ENCODE data around the gene MYO3B.
"Not testable (repeated sequence)": the region's sequence is repeated elsewhere in the genome, so short reads cannot be mapped to it uniquely, and the experiment has no call there.

Gene MYO3B

GRCh38 chr2:170254293-170254732, 76.4 kb downstream of the MYO3B start:
- no peak overlapping the region for H3K27ac Mint-ChIP-seq
- no peak overlapping the region for H3K4me3 Mint-ChIP-seq
- H3K27me3 Mint-ChIP-seq: peaks cover 49 to 50% of the 10 kb centered on the region in 2 donors
- H3K36me3 Mint-ChIP-seq (ENCODE audit: insufficient read depth): no peaks in the 10 kb centered on the region
- H3K9me3 Mint-ChIP-seq: no peaks in the 10 kb centered on the region
- DNase-seq: no peak
- H3K4me1 Mint-ChIP-seq (ENCODE audit: low read depth in 2 of 2): no peaks in the 10 kb centered on the region
- no peak for ATAC-seq (replicated peaks)

GRCh38 chr2:170255137-170255536, 77.2 kb downstream of the MYO3B start:
- H3K36me3 Mint-ChIP-seq (ENCODE audit: insufficient read depth): no peaks in the 10 kb centered on the region
- DNase-seq (no peak), ATAC-seq (replicated peaks) (no peak)
- peaks cover 0 to 2% of the 10 kb centered on the region in 2 donors for H3K9me3 Mint-ChIP-seq
- H3K4me3 Mint-ChIP-seq: no peak overlapping the region
- no peaks in the 10 kb centered on the region for H3K4me1 Mint-ChIP-seq (ENCODE audit: low read depth in 2 of 2)
- peaks cover 43 to 49% of the 10 kb centered on the region in 2 donors for H3K27me3 Mint-ChIP-seq
- H3K27ac Mint-ChIP-seq: no peak overlapping the region

- Mint-ChIP-seq H3K27ac (no peak overlapping the region), H3K27me3 (peaks cover 40 to 43% of the 10 kb centered on the region in 2 donors), H3K4me3 (no peak overlapping the region), H3K9me3 (peaks cover 0 to 7% of the 10 kb centered on the region in 2 donors), H3K36me3 (ENCODE audit: insufficient read depth) (no peaks in the 10 kb centered on the region), H3K4me1 (ENCODE audit: low read depth in 2 of 2) (no peaks in the 10 kb centered on the region)
- ATAC-seq (replicated peaks) (no peak), DNase-seq (no peak)
Observed at GRCh38 chr2:170255971-170256370, 78.0 kb downstream of the MYO3B start.

DNA sequence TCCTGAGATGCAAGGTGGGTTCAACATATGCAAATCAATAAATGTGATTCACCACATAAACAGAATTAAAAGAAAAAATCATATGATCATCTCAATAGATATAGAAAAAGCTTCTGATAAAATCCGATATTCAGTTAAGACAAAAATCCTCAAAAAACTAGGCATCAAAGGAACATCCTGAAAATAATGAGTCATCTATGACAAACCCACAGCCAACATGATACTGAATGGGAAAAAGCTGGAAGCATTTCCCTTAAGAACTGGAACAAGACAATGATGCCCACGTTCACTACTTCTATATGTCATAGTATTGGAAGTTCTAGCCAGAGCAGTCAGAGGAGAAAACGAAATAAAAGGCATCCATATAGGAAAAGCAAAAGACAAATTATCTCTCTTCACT, 80.4 kb downstream of the MYO3B start:
- ATAC-seq (replicated peaks) (no peak), DNase-seq (no peak)
- H3K4me1 Mint-ChIP-seq (ENCODE audit: low read depth in 2 of 2): no peaks in the 10 kb centered on the region
- H3K36me3 Mint-ChIP-seq (ENCODE audit: insufficient read depth): no peaks in the 10 kb centered on the region
- no peak overlapping the region for H3K4me3 Mint-ChIP-seq
- H3K9me3 Mint-ChIP-seq: peaks cover 2 to 14% of the 10 kb centered on the region in 2 donors
- no peak overlapping the region for H3K27ac Mint-ChIP-seq
- peaks cover 25 to 29% of the 10 kb centered on the region in 2 donors for H3K27me3 Mint-ChIP-seq

DNA sequence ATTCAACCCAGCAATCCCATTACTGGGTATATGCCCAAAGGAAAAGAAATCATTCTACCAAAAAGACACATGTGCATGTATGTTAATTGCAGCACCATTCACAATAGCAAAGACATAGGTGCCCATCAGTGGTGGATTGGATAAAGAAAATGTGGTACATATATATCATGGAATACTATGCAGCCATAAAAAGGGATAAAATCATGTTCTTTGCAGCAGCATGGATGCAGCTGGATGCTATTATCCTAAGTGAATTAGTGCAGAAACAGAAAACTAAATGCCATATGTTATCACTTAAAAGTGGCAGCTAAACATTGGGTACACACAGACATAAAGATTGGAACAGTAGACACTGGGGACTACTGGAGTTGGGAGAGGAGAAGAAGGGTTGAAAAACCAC, 82.2 kb downstream of the MYO3B start:
- no peak for ATAC-seq (replicated peaks)
- Mint-ChIP-seq H3K4me3 (no peak overlapping the region), H3K9me3 (peaks cover 2 to 14% of the 10 kb centered on the region in 2 donors), H3K27ac (no peak overlapping the region), H3K36me3 (ENCODE audit: insufficient read depth) (no peaks in the 10 kb centered on the region), H3K4me1 (ENCODE audit: low read depth in 2 of 2) (no peaks in the 10 kb centered on the region), H3K27me3 (peaks cover 7 to 16% of the 10 kb centered on the region in 2 donors)
- no peak for DNase-seq

GRCh38 chr2:170261566-170261965, 83.6 kb downstream of the MYO3B start:
- no peak overlapping the region for H3K4me3 Mint-ChIP-seq
- DNase-seq (no peak), ATAC-seq (replicated peaks) (no peak)
- no peaks in the 10 kb centered on the region for H3K36me3 Mint-ChIP-seq (ENCODE audit: insufficient read depth)
- H3K4me1 Mint-ChIP-seq (ENCODE audit: low read depth in 2 of 2): no peaks in the 10 kb centered on the region
- peaks cover 2 to 14% of the 10 kb centered on the region in 2 donors for H3K9me3 Mint-ChIP-seq
- H3K27me3 Mint-ChIP-seq: peaks cover 0 to 2% of the 10 kb centered on the region in 2 donors
- no peak overlapping the region for H3K27ac Mint-ChIP-seq

GRCh38 chr2:170262343-170262742, 84.4 kb downstream of the MYO3B start:
- H3K27ac Mint-ChIP-seq: no peak overlapping the region
- DNase-seq (no peak), ATAC-seq (replicated peaks) (no peak)
- no peak overlapping the region for H3K4me3 Mint-ChIP-seq
- no peaks in the 10 kb centered on the region for H3K36me3 Mint-ChIP-seq (ENCODE audit: insufficient read depth)
- H3K9me3 Mint-ChIP-seq: peaks cover 2 to 14% of the 10 kb centered on the region in 2 donors
- H3K27me3 Mint-ChIP-seq: no peaks in the 10 kb centered on the region
- H3K4me1 Mint-ChIP-seq (ENCODE audit: low read depth in 2 of 2): no peaks in the 10 kb centered on the region

- no peak for DNase-seq
- Mint-ChIP-seq H3K27me3 (peaks cover 0 to 5% of the 10 kb centered on the region in 2 donors), H3K36me3 (ENCODE audit: insufficient read depth) (no peaks in the 10 kb centered on the region), H3K9me3 (peaks cover 2 to 14% of the 10 kb centered on the region in 2 donors), H3K27ac (no peak overlapping the region), H3K4me1 (ENCODE audit: low read depth in 2 of 2) (no peaks in the 10 kb centered on the region), H3K4me3 (no peak overlapping the region)
- no peak for ATAC-seq (replicated peaks)
Observed at GRCh38 chr2:170262806-170263205, 84.9 kb downstream of the MYO3B start.

DNA sequence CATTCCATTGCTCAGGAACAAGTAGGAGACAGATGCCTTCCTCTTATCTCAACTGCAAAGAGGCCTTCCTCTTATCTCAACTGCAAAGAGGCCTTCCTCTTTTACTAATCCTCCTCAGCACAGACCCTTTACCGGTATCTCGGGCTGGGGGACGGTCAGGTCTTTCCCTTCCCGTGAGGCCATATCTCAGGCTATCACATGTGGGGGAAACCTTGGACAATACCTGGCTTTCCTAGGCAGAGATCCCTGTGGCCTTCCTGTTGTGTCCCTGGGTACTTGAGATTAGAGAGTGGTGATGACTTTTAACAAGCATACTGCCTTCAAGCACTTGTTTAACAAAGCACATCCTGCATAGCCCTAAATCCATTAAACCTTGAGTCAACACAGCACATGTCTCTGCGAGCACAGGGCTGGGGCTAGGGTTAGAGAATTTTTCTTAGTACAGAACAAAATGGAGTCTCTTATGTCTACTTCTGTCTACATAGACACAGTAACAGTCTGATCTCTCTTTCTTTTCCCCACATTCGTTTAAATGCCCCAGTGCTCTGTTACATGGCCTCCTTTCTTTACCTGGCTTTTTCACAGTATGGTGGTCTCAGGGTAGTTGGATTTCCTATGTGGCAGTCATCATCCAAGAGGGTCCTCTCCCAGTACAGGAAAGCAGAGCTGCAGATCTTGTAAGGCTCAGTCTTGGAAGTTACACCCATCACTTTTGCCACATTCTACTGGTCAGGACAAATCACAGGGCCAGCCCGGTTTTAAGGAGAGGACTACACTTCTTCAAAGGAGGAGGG, 86.0 kb downstream of the MYO3B start:
- not testable (repeated sequence) for H3K4me1 Mint-ChIP-seq (ENCODE audit: low read depth in 2 of 2); ATAC-seq (replicated peaks); H3K4me3 Mint-ChIP-seq; H3K36me3 Mint-ChIP-seq (ENCODE audit: insufficient read depth); DNase-seq; H3K27ac Mint-ChIP-seq
- peaks cover 2 to 14% of the 10 kb centered on the region in 2 donors for H3K9me3 Mint-ChIP-seq
- H3K27me3 Mint-ChIP-seq: peaks cover 0 to 12% of the 10 kb centered on the region in 2 donors

DNA sequence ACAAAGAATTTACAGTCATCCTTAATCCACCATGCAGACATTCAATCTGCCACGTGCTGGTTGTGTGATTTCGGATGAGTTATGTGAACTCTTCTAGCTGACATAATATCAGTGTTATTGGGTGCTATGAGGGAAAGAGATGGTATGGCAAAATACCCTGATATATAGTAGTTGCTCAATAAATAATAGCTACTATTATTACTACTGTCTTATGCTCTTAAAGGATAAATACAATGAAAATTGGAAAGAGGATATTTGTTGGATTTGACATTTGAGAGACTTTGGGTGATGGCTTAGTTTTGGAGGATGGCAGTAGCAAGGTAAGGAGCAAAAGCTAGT, 86.5 kb downstream of the MYO3B start:
- Mint-ChIP-seq H3K36me3 (ENCODE audit: insufficient read depth) (no peaks in the 10 kb centered on the region), H3K4me3 (no peak overlapping the region), H3K9me3 (peaks cover 2 to 14% of the 10 kb centered on the region in 2 donors), H3K27ac (no peak overlapping the region), H3K4me1 (ENCODE audit: low read depth in 2 of 2) (no peaks in the 10 kb centered on the region), H3K27me3 (peaks cover 0 to 12% of the 10 kb centered on the region in 2 donors)
- ATAC-seq (replicated peaks) (no peak), DNase-seq (no peak)

DNA sequence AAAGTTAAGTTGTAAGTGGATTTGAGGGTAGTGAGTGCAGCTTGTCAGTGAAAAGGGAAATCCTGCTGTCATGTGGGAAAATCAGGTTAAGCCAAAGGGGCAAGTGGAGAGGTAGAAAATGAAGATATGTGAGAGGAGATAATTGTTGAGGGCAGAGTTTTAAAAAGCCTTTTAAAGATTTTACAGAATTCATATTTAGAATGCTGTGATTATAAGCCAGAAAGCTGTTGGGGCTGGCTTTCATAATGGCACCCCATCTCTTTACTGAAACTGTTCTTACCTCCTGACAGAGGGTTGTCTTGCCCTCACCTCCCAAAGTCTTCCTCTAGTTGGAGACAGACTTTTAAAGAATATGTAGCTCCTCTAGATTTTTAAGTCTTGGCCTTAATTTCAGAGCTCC, 86.9 kb downstream of the MYO3B start:
- Mint-ChIP-seq H3K27ac (no peak overlapping the region), H3K9me3 (peaks cover 2 to 14% of the 10 kb centered on the region in 2 donors), H3K4me1 (ENCODE audit: low read depth in 2 of 2) (no peaks in the 10 kb centered on the region), H3K36me3 (ENCODE audit: insufficient read depth) (no peaks in the 10 kb centered on the region), H3K27me3 (peaks cover 0 to 12% of the 10 kb centered on the region in 2 donors), H3K4me3 (no peak overlapping the region)
- ATAC-seq (replicated peaks) (no peak), DNase-seq (no peak)

DNA sequence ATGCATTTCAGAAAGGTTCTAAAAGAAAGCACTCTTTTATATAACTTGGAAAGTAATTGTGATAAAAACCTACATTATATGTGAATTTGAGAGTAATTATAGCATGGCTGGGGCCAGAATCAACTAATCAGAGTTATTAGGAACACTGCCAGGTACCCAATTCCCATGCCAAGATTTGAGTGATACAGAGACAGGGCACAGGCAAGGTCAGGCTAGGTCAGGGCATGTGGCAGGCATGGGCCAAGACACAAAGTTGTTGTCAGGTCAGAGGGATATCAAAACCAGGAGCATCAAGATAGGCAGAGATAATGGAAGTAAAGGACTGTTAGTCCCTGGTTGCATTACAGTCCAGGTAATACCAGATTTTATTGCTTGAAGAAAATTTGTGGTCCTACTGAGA, 87.4 kb downstream of the MYO3B start:
- peaks cover 0 to 12% of the 10 kb centered on the region in 2 donors for H3K27me3 Mint-ChIP-seq
- DNase-seq (no peak), ATAC-seq (replicated peaks) (no peak)
- no peak overlapping the region for H3K27ac Mint-ChIP-seq
- no peaks in the 10 kb centered on the region for H3K36me3 Mint-ChIP-seq (ENCODE audit: insufficient read depth)
- H3K9me3 Mint-ChIP-seq: peaks cover 2 to 10% of the 10 kb centered on the region in 2 donors
- no peak overlapping the region for H3K4me3 Mint-ChIP-seq
- H3K4me1 Mint-ChIP-seq (ENCODE audit: low read depth in 2 of 2): no peaks in the 10 kb centered on the region

GRCh38 chr2:170266358-170266757, 88.4 kb downstream of the MYO3B start:
- Mint-ChIP-seq H3K27me3 (peaks cover 0 to 12% of the 10 kb centered on the region in 2 donors), H3K4me3 (no peak overlapping the region), H3K4me1 (ENCODE audit: low read depth in 2 of 2) (no peaks in the 10 kb centered on the region), H3K9me3 (peaks cover 2 to 7% of the 10 kb centered on the region in 2 donors), H3K36me3 (ENCODE audit: insufficient read depth) (no peaks in the 10 kb centered on the region), H3K27ac (no peak overlapping the region)
- DNase-seq (no peak), ATAC-seq (replicated peaks) (no peak)

DNA sequence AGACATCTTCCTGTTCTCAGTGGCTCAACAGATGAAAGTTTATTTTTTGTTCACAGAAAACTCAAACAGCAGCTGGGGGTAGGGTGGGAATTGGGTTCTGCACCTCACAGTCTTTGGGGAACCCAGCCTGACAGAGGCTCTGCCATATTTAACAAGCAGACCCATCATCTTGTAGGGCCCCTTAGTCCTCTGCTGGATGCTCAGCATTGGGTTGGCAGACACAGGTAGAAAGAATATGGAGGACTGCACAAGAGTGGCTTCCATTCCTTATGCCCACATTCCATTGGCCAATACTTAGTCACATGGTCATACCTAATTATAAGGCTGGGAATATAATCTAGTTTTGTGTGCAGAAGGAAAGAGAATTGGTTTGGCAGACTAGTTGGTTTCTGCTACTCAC, 89.1 kb downstream of the MYO3B start:
- H3K36me3 Mint-ChIP-seq (ENCODE audit: insufficient read depth): no peaks in the 10 kb centered on the region
- peaks cover 0 to 12% of the 10 kb centered on the region in 2 donors for H3K27me3 Mint-ChIP-seq
- H3K9me3 Mint-ChIP-seq: peaks cover 2 to 3% of the 10 kb centered on the region in 2 donors
- no peaks in the 10 kb centered on the region for H3K4me1 Mint-ChIP-seq (ENCODE audit: low read depth in 2 of 2)
- no peak overlapping the region for H3K27ac Mint-ChIP-seq
- no peak overlapping the region for H3K4me3 Mint-ChIP-seq
- DNase-seq (no peak), ATAC-seq (replicated peaks) (no peak)

Data from effector memory CD8-positive, alpha-beta T cell (primary cell).